HepG2 (cell line): ENCODE results near the gene KIF13A. TPM values are rescaled to one million over a fixed set of nuclear protein-coding genes. Genes with fewer than 3 reads are reported as not detected.

Experiments used
- ASH2L ChIP-seq: fragments of 300-600, 200-600 bp; sonication (generic); IDR thresholded peaks from 2 replicates; pipeline ENCODE4 v1.7.0; 2017; ENCODE audit warnings: low read depth, mild to moderate bottlenecking, moderate library complexity, mixed read lengths, low read length; ENCODE audit not compliant: insufficient read length
- ATAD3A ChIP-seq: sonication (generic); formaldehyde crosslinking; IDR thresholded peaks from 2 replicates; pipeline ENCODE4 v1.4.0; 2020; ENCODE audit warnings: missing genetic modification reagents
- BCL3 ChIP-seq: sonication (generic); formaldehyde crosslinking; IDR thresholded peaks from 2 replicates; pipeline ENCODE4 v1.5.1; 2020; ENCODE audit warnings: mild to moderate bottlenecking, missing genetic modification reagents, moderate library complexity
- CCDC6 ChIP-seq: sonication (generic); formaldehyde crosslinking; IDR thresholded peaks from 2 replicates; pipeline ENCODE4 v1.8.1; 2022; ENCODE audit warnings: mild to moderate bottlenecking, missing genetic modification reagents, moderate library complexity
- CEBPG ChIP-seq: IDR thresholded peaks from 2 replicates; pipeline ENCODE4 v1.6.1; 2016
- FOXA3 ChIP-seq: IDR thresholded peaks from 2 replicates; pipeline ENCODE4 v1.6.1; 2016; ENCODE audit warnings: missing genetic modification reagents, missing compliant biosample characterization
- GLMP ChIP-seq: sonication (generic); formaldehyde crosslinking; IDR thresholded peaks from 2 replicates; pipeline ENCODE4 v1.9.0; 2021; ENCODE audit warnings: missing genetic modification reagents, mild to moderate bottlenecking, borderline replicate concordance
- HOMEZ ChIP-seq: IDR thresholded peaks from 2 replicates; pipeline ENCODE4 v1.6.1; 2016; ENCODE audit warnings: low read depth
- HOXA3 ChIP-seq: sonication (generic); formaldehyde crosslinking; IDR thresholded peaks from 2 replicates; pipeline ENCODE4 v1.5.0; 2020; ENCODE audit warnings: missing genetic modification reagents
- IRX3 ChIP-seq: sonication (generic); formaldehyde crosslinking; IDR thresholded peaks from 2 replicates; pipeline ENCODE4 v1.8.1; 2023; ENCODE audit warnings: mild to moderate bottlenecking, low read depth, missing genetic modification reagents, borderline replicate concordance
- MEIS1 ChIP-seq: sonication (generic); formaldehyde crosslinking; IDR thresholded peaks from 2 replicates; pipeline ENCODE4 v1.9.0; 2021; ENCODE audit warnings: mild to moderate bottlenecking, missing genetic modification reagents, moderate library complexity, borderline replicate concordance
- NCOR1 ChIP-seq: fragments of 200-600 bp; sonication (generic); IDR thresholded peaks from 2 replicates; pipeline ENCODE4 v1.7.0; 2017; ENCODE audit warnings: antibody characterized with exemption, low read length, borderline replicate concordance
- NR2C2 ChIP-seq: sonication (generic); formaldehyde crosslinking; IDR thresholded peaks from 2 replicates; pipeline ENCODE4 v1.4.0; 2020; ENCODE audit warnings: missing genetic modification reagents, mild to moderate bottlenecking, moderate library complexity, borderline replicate concordance
- SALL1 ChIP-seq: sonication (generic); formaldehyde crosslinking; IDR thresholded peaks from 2 replicates; pipeline ENCODE4 v1.8.0; 2022; ENCODE audit warnings: mild to moderate bottlenecking, missing genetic modification reagents
- SRSF1 ChIP-seq: fragments of 200-400 bp; formaldehyde crosslinking; optimal IDR thresholded peaks from 2 replicates; pipeline ENCODE3; 2017; ENCODE audit warnings: mild to moderate bottlenecking, low read depth, low read length, moderate library complexity
- TEAD3 ChIP-seq: optimal IDR thresholded peaks from 2 replicates; pipeline ENCODE3; 2016; ENCODE audit warnings: borderline replicate concordance
- TFAP4 ChIP-seq: sonication (generic); IDR thresholded peaks from 2 replicates; pipeline ENCODE4 v1.6.1; 2016; ENCODE audit warnings: low read depth, borderline replicate concordance
- U2AF2 ChIP-seq: fragments of 200-400 bp; formaldehyde crosslinking; IDR thresholded peaks from 2 replicates; pipeline ENCODE4 v1.6.1; 2017; ENCODE audit warnings: low read depth, mild to moderate bottlenecking, low read length
- YY1 ChIP-seq: IDR thresholded peaks from 2 replicates; pipeline ENCODE4 v1.6.1; 2011; ENCODE audit warnings: low read length, low read depth, moderate library complexity, mild to moderate bottlenecking; ENCODE audit not compliant: insufficient read depth, insufficient replicate concordance
- ZBTB7A ChIP-seq: sonication (generic); formaldehyde crosslinking; IDR thresholded peaks from 2 replicates; pipeline ENCODE4 v1.8.0; 2022; ENCODE audit warnings: mild to moderate bottlenecking, missing genetic modification reagents
- ZC3H4 ChIP-seq: sonication (generic); formaldehyde crosslinking; IDR thresholded peaks from 2 replicates; pipeline ENCODE4 v1.4.0; 2020; ENCODE audit warnings: missing genetic modification reagents, borderline replicate concordance
- ZFAT ChIP-seq: sonication (generic); formaldehyde crosslinking; conservative IDR thresholded peaks from 2 replicates; pipeline ENCODE4 v1.8.1; 2023; ENCODE audit warnings: missing genetic modification reagents, inconsistent platforms
- ZFYVE20 ChIP-seq: sonication (generic); formaldehyde crosslinking; IDR thresholded peaks from 2 replicates; pipeline ENCODE4 v1.8.0; 2023; ENCODE audit warnings: low read depth, mild to moderate bottlenecking, moderate library complexity, missing genetic modification reagents, borderline replicate concordance
- ZKSCAN8 ChIP-seq: IDR thresholded peaks from 2 replicates; pipeline ENCODE4 v1.6.1; 2016; ENCODE audit warnings: borderline replicate concordance, missing genetic modification reagents, missing compliant biosample characterization
- ZMAT5 ChIP-seq: sonication (generic); formaldehyde crosslinking; IDR thresholded peaks from 2 replicates; pipeline ENCODE4 v1.5.0; 2020; ENCODE audit warnings: mild to moderate bottlenecking, low read depth, missing genetic modification reagents, borderline replicate concordance
- ZNF451 ChIP-seq: sonication (generic); formaldehyde crosslinking; IDR thresholded peaks from 2 replicates; pipeline ENCODE4 v1.5.0; 2020; ENCODE audit warnings: mild to moderate bottlenecking, missing genetic modification reagents
- ZNF841 ChIP-seq: sonication (generic); formaldehyde crosslinking; IDR thresholded peaks from 2 replicates; pipeline ENCODE4 v1.8.1; 2023; ENCODE audit warnings: missing genetic modification reagents, borderline replicate concordance
- polyA plus RNA-seq, 8 experiments: library from polyadenylated mRNA; depleted of rRNA in 3 of 8; stranded (reverse) in 7 of 8; unstranded in 1 of 8; fragments of >200 nt; fragmentation: Illumina TruSeq in 4 of 8; extraction: Trizol in 4 of 8; gene quantifications; 2 replicates each; pipeline versions ENCODE4 v1.2.1 to v1.2.3, GENCODE V29; 2011 to 2016; ENCODE audit warnings: low read depth in 4 of 8, missing spikeins in 1 of 8, mixed read lengths in 1 of 8; ENCODE audit not compliant: insufficient read depth in 1 of 8
- total RNA-seq, 5 experiments: library from RNA; depleted of rRNA; stranded (reverse); fragments of >200 nt; fragmentation: Illumina TruSeq; extraction: Trizol; gene quantifications; 2 replicates each; pipeline ENCODE4 v1.2.3, GENCODE V29; 2016; ENCODE audit warnings: low read depth in 1 of 5

KIF13A gene
- total and polyA plus RNA-seq, 2 of the 13 experiments (the other 11 are each of a cell fraction or from before 2014, with no cell fraction given): 21.1 to 37.2 TPM

GRCh38 chr6:18034798-18035202 lies 47.4 kb upstream of the KIF13A start (continued):
- TF ChIP-seq ASH2L (peak; percentile 32), ZNF841 (CRISPR knock-in tag) (no peak), NCOR1 (peak; percentile 72; the same call in 1 of the 2 replicates), ZKSCAN8 (CRISPR knock-in tag) (peak; percentile 29; the same call in 1 of the 2 replicates), CEBPG (CRISPR knock-in tag) (0 out of 2 replicates have a peak, but pooled peaks have one; percentile 36), ZBTB7A (CRISPR knock-in tag) (no peak), TFAP4 (0 out of 2 replicates have a peak, but pooled peaks have one; percentile 28), ATAD3A (no peak), BCL3 (CRISPR knock-in tag) (no peak), SALL1 (CRISPR knock-in tag) (peak; percentile 62), ZFAT (CRISPR knock-in tag) (no peak), GLMP (CRISPR knock-in tag) (no peak), ZNF451 (CRISPR knock-in tag) (no peak), SRSF1 (no peak), MEIS1 (no peak; the same call in 1 of the 2 replicates), NR2C2 (CRISPR knock-in tag) (no peak), ZFYVE20 (CRISPR knock-in tag) (no peak), HOXA3 (CRISPR knock-in tag) (peak; percentile 72), TEAD3 (CRISPR knock-in tag) (peak; percentile 52), CCDC6 (CRISPR knock-in tag) (no peak), ZC3H4 (CRISPR knock-in tag) (no peak), HOMEZ (CRISPR knock-in tag) (peak; percentile 62; the same call in 1 of the 2 replicates), U2AF2 (no peak), IRX3 (CRISPR knock-in tag) (no peak), FOXA3 (peak; percentile 54), ZMAT5 (CRISPR knock-in tag) (no peak), YY1 (no peak)
